Measurements from ENCODE around the gene KCNG2. TPM values are rescaled to one million over a fixed set of nuclear protein-coding genes. Genes with fewer than 3 reads are reported as not detected.

Gene KCNG2
- total RNA-seq, 1 donor from 2014 or later, result not detected

- TF ChIP-seq CTCF (IDR thresholded peaks at IDR 0.05), result no peak
- TF ChIP-seq EZH2phosphoT487 (IDR thresholded peaks at IDR 0.05), result no peak
- no peak for TF ChIP-seq EZH2 (IDR thresholded peaks at IDR 0.05)
- Histone ChIP-seq H2AFZ (replicated peaks) (no peak overlapping the region), H3K36me3 (no peaks in the 10 kb centered on the region), H3F3A (ENCODE audit: low read depth) (no peaks in the 10 kb centered on the region), H3K27ac (no peak overlapping the region), H3K9ac (no peak overlapping the region), H3K27me3 (no peaks in the 10 kb centered on the region), H3K9me3 (ENCODE audit: low read depth) (no peaks in the 10 kb centered on the region), H3K4me2 (no peak overlapping the region), H3K4me3 (no peak overlapping the region), H3K4me1 (no peaks in the 10 kb centered on the region), H4K20me1 (ENCODE audit: low read depth) (no peaks in the 10 kb centered on the region), H3K79me2 (ENCODE audit: low read depth) (no peaks in the 10 kb centered on the region)
- no peaks in the 10 kb centered on the region for H3K4me1 Mint-ChIP-seq
- H3K27ac Mint-ChIP-seq, result no peak overlapping the region
- peaks cover 2% of the 10 kb centered on the region for H3K27me3 Mint-ChIP-seq (ENCODE audit: insufficient read depth, low read depth)
- no peak overlapping the region for H3K4me3 Mint-ChIP-seq
- no peak for DNase-seq (ENCODE audit: low spot score)
- peaks cover 35% of the 10 kb centered on the region for H3K36me3 Mint-ChIP-seq
- peaks cover 28% of the 10 kb centered on the region for H3K9me3 Mint-ChIP-seq
Measured at GRCh38 chr18:79903071-79903635, 105.4 kb downstream of the KCNG2 start.

GRCh38 chr18:79903787-79904356 lies 106.1 kb downstream of the KCNG2 start:
- Mint-ChIP-seq H3K27ac (no peak overlapping the region), H3K9me3 (peaks cover 27% of the 10 kb centered on the region), H3K4me1 (no peaks in the 10 kb centered on the region), H3K4me3 (no peak overlapping the region), H3K36me3 (peaks cover 39% of the 10 kb centered on the region), H3K27me3 (ENCODE audit: insufficient read depth, low read depth) (peaks cover 2% of the 10 kb centered on the region)
- no peaks in the 10 kb centered on the region for H4K20me1 ChIP-seq (ENCODE audit: low read depth)
- H3K4me2 ChIP-seq, result no peak overlapping the region
- no peak overlapping the region for H3K27ac ChIP-seq
- H3K4me1 ChIP-seq, result no peaks in the 10 kb centered on the region
- H3K79me2 ChIP-seq (ENCODE audit: low read depth), result no peaks in the 10 kb centered on the region
- H3K9ac ChIP-seq, result no peak overlapping the region
- no peaks in the 10 kb centered on the region for H3K27me3 ChIP-seq
- no peak overlapping the region for H3K4me3 ChIP-seq
- no peak overlapping the region for H2AFZ ChIP-seq (replicated peaks)
- no peaks in the 10 kb centered on the region for H3K36me3 ChIP-seq
- TF ChIP-seq EZH2phosphoT487 (IDR thresholded peaks at IDR 0.05), result no peak
- no peak for TF ChIP-seq EZH2 (IDR thresholded peaks at IDR 0.05)
- DNase-seq (ENCODE audit: low spot score), result no peak
- no peaks in the 10 kb centered on the region for H3K9me3 ChIP-seq (ENCODE audit: low read depth)
- H3F3A ChIP-seq (ENCODE audit: low read depth), result no peaks in the 10 kb centered on the region

GRCh38 chr18:79904357-79905147 lies 106.8 kb downstream of the KCNG2 start:
- peaks cover 44% of the 10 kb centered on the region for H3K36me3 Mint-ChIP-seq
- Histone ChIP-seq H3K4me3 (no peak overlapping the region), H3K27ac (no peak overlapping the region), H3K36me3 (no peaks in the 10 kb centered on the region), H3K27me3 (no peaks in the 10 kb centered on the region), H4K20me1 (ENCODE audit: low read depth) (no peaks in the 10 kb centered on the region), H3K79me2 (ENCODE audit: low read depth) (no peaks in the 10 kb centered on the region), H3K9me3 (ENCODE audit: low read depth) (no peaks in the 10 kb centered on the region), H3F3A (ENCODE audit: low read depth) (no peaks in the 10 kb centered on the region), H3K4me1 (no peaks in the 10 kb centered on the region), H3K9ac (no peak overlapping the region), H2AFZ (replicated peaks) (no peak overlapping the region), H3K4me2 (no peak overlapping the region)
- TF ChIP-seq CTCF (IDR thresholded peaks at IDR 0.05), result no peak
- H3K27me3 Mint-ChIP-seq (ENCODE audit: insufficient read depth, low read depth), result peaks cover 2% of the 10 kb centered on the region
- no peak overlapping the region for H3K27ac Mint-ChIP-seq
- H3K4me3 Mint-ChIP-seq, result no peak overlapping the region
- H3K9me3 Mint-ChIP-seq, result peaks cover 31% of the 10 kb centered on the region
- no peaks in the 10 kb centered on the region for H3K4me1 Mint-ChIP-seq
- DNase-seq (ENCODE audit: low spot score), result no peak

Data from neural progenitor cell (in vitro differentiated cells).